Uterus (tissue), 2 donors: Measurements from ENCODE around the gene CNTN1.

Experiments
- CTCF ChIP-seq, 4 experiments: fragments of 200-600 bp in 2 of 4; fragments of 450-650 bp in 2 of 4; sonication (generic) in 2 of 4; IDR thresholded peaks; one replicate each; pipeline ENCODE4 v1.5.1; 2016 to 2019; ENCODE audit warnings: antibody characterized with exemption in 4 of 4, mild to moderate bottlenecking in 2 of 4, moderate library complexity in 1 of 4
- POLR2A ChIP-seq, 2 donors: fragments of 450-650 bp; IDR thresholded peaks; one replicate each; pipeline ENCODE4 v1.6.1; 2016; ENCODE audit warnings: antibody characterized with exemption in 2 of 2, mild to moderate bottlenecking in 1 of 2, moderate library complexity in 1 of 2

GRCh38 chr12:40874868-40875267 lies 182.6 kb downstream of the CNTN1 start:
- TF ChIP-seq POLR2A (IDR thresholded peaks at IDR 0.05) (no peak), CTCF (IDR thresholded peaks at IDR 0.05) (no peak)
